Medulla oblongata (tissue), 1 donor: ENCODE data around the gene FAM81B.

Experiments
- DNase-seq: peaks from one replicate; pipeline ENCODE4 v3.0.0-alpha.2; 2015; ENCODE audit errors: extremely low spot score

FAM81B gene

DNA sequence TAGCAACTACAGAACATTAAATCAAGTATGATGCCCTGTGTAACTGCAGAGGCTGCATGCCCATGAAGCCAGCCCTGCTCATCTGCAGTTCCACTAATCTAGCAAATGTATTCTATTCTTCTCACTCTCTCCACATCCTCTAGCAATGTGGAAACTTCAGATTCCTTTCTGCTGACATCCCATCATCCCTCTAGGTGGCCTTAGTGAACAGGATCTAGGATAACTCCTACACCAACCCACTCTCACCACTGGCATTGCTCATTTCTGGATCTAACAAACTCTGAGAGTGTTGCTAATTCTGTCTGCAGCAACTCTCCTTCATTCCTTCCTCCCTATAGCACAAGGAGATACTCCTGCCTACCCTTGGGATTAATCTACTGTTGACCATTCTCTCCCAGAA lies 80.8 kb downstream of the FAM81B start:
- DNase-seq: no peak

- no peak for DNase-seq
Observed at GRCh38 chr5:95484421-95484820, 93.3 kb downstream of the FAM81B start.

DNA sequence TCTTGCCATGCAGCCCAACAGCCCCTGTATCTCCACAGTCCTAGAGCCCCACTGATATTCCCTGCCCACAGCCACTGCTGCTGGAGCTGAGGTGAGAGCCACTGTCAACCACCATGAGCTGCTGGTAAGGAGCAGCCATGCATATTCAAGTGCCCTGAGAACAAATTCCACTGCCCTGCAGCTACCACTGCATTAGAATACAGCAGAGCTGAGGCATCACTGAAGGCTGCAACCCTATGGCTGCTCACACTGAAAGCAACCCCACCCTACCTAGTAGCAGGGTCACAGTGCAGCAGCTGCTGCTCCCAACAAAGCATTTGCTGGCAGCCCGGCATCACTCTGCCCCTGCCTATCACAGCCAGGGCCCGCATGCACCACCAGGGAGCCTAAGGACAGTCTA lies 95.0 kb downstream of the FAM81B start:
- no peak for DNase-seq

DNA sequence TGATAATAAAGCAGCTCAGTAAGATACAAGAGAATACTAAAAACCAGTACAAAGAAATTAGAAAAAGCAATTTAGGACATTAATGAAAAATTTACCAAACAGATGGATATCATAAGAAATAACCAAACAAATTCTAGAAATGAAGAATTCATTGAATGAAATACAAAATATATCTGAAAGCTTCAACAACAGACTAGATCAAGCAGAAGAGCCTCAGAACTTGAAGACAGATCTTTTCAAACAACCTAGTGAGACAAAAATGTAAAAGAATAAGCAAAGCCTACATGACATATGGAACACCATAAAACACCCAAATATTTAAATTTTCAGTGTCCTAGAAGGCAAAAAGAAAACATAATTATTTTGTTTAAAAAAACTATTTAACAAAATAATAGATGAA lies 96.7 kb downstream of the FAM81B start:
- DNase-seq: no peak
